AG10803 (cell line): ENCODE measurements around the gene MTHFSD.

Source experiments
- DNase-seq: peaks from one replicate; pipeline ENCODE4 v3.0.0; 2010; ENCODE audit warnings: low read depth
- H3K4me3 ChIP-seq: 2 replicates; pipeline ENCODE4 v1.5.1; 2011; ENCODE audit warnings: mild to moderate bottlenecking, low read length, control low read depth
- CTCF ChIP-seq: conservative IDR thresholded peaks from 2 replicates; pipeline ENCODE4 v1.5.1; 2011; ENCODE audit warnings: mild to moderate bottlenecking, low read length, control low read depth, inconsistent platforms

Gene MTHFSD

GRCh38 chr16:86504315-86505184 is 50.5 kb downstream of the MTHFSD start:
- no peak overlapping the region for H3K4me3 ChIP-seq
- no peak for TF ChIP-seq CTCF
- DNase-seq, result no peak

GRCh38 chr16:86503830-86504229 is 51.2 kb downstream of the MTHFSD start:
- H3K4me3 ChIP-seq, result no peak overlapping the region
- DNase-seq, result no peak
- TF ChIP-seq CTCF, result no peak

GRCh38 chr16:86502856-86503748 is 51.9 kb downstream of the MTHFSD start:
- no peak for TF ChIP-seq CTCF
- no peak for DNase-seq
- H3K4me3 ChIP-seq, result no peak overlapping the region

GRCh38 chr16:86501989-86502855 is 52.8 kb downstream of the MTHFSD start:
- no peak for TF ChIP-seq CTCF
- H3K4me3 ChIP-seq, result no peak overlapping the region
- no peak for DNase-seq

- DNase-seq, result no peak
- no peak for TF ChIP-seq CTCF
- no peak overlapping the region for H3K4me3 ChIP-seq
Observed at GRCh38 chr16:86500708-86501510, 54.1 kb downstream of the MTHFSD start.

- no peak overlapping the region for H3K4me3 ChIP-seq
- DNase-seq, result no peak
- no peak for TF ChIP-seq CTCF
Observed at GRCh38 chr16:86499889-86500707, 54.9 kb downstream of the MTHFSD start.
